ENCODE measurements around the gene DOCK11. TPM values are rescaled to one million over a fixed set of nuclear protein-coding genes. Genes with fewer than 3 reads are reported as not detected.

Gene DOCK11
- total and polyA plus RNA-seq, 2 experiments from 2014 or later: 7.6 to 8.3 TPM

DNA sequence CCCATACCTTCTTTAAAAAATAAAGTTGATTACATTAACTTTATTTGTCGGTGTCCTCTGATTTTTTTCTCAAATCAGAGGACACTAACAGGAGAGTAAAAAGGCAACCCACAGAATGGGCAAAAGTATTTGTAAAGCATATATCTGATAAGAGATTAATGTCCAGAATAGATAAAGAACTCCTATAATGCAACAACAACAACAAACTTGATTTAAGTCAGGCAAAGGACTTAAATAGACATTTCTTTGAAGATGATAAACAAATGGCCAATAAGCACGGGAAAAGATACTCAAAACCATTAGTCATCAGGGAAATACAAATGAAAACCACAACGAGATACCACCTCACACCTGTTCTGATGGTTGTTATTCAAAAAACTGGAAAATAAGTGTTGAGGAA is 28.7 kb downstream of the DOCK11 start:
- TF ChIP-seq, protein P1, sequence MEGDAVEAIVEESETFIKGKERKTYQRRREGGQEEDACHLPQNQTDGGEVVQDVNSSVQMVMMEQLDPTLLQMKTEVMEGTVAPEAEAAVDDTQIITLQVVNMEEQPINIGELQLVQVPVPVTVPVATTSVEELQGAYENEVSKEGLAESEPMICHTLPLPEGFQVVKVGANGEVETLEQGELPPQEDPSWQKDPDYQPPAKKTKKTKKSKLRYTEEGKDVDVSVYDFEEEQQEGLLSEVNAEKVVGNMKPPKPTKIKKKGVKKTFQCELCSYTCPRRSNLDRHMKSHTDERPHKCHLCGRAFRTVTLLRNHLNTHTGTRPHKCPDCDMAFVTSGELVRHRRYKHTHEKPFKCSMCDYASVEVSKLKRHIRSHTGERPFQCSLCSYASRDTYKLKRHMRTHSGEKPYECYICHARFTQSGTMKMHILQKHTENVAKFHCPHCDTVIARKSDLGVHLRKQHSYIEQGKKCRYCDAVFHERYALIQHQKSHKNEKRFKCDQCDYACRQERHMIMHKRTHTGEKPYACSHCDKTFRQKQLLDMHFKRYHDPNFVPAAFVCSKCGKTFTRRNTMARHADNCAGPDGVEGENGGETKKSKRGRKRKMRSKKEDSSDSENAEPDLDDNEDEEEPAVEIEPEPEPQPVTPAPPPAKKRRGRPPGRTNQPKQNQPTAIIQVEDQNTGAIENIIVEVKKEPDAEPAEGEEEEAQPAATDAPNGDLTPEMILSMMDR (IDR thresholded peaks at IDR 0.05; ENCODE audit: poor library complexity): no peak
- TF ChIP-seq EZH2phosphoT487 (IDR thresholded peaks at IDR 0.05; ENCODE audit: low read depth, severe bottlenecking, unreplicated experiment) (no peak), EZH2 (IDR thresholded peaks at IDR 0.05; ENCODE audit: borderline replicate concordance) (no peak)
- no peak overlapping the region for H3K4me2 ChIP-seq
- DNase-seq (ENCODE audit: low spot score): no peak
- no peaks in the 10 kb centered on the region for H3K79me2 ChIP-seq
- no peaks in the 10 kb centered on the region for H3K9me3 ChIP-seq (ENCODE audit: low read depth)
- H3K27me3 ChIP-seq: no peaks in the 10 kb centered on the region
- whole genome bisulfite sequencing (ENCODE audit: low lambda C conversion rate, missing lambda C conversion rate): 55% methylated on average over 3 of the region's 3 CpGs
- no peak overlapping the region for H3K27ac ChIP-seq
- peaks cover 4% of the 10 kb centered on the region for H3K4me1 ChIP-seq (ENCODE audit: insufficient read depth)
- H4K20me1 ChIP-seq (ENCODE audit: insufficient read depth, poor library complexity, severe bottlenecking): no peaks in the 10 kb centered on the region
- H3K36me3 ChIP-seq (replicated peaks; ENCODE audit: insufficient read depth, low read depth): no peaks in the 10 kb centered on the region
- no peak overlapping the region for H3K4me3 ChIP-seq
- H3K9me2 ChIP-seq (replicated peaks; ENCODE audit: insufficient read depth): no peaks in the 10 kb centered on the region
- no peak overlapping the region for H2AFZ ChIP-seq

DNA sequence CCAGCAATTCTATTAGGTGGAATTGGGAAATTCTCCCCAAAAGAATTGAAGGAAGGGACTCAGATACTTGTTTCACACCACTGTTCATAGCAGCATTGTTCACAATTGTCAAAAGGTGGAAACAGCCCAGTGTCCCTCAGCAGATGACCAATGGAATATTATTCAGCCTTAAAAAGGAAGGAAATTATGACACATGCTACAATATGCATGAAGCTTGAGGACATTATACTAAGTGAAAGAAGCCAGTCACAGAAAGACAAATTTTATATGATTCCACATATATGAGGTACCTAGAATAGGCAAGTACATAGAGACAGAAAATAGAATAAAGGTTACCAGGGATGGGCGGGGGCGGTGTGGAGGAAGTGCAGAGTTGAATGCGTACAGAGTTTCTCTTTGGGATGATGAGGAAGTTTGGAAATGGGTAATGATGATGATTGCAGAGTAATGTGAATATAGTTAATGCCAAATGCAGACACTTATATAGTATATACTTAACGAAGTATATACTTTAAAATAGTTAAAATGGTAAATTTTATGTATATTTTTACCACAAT is 29.6 kb downstream of the DOCK11 start:
- no peaks in the 10 kb centered on the region for H4K20me1 ChIP-seq (ENCODE audit: insufficient read depth, poor library complexity, severe bottlenecking)
- TF ChIP-seq EZH2 (IDR thresholded peaks at IDR 0.05; ENCODE audit: borderline replicate concordance): no peak
- TF ChIP-seq, protein P1 (IDR thresholded peaks at IDR 0.05; ENCODE audit: poor library complexity): no peak
- TF ChIP-seq EZH2phosphoT487 (IDR thresholded peaks at IDR 0.05; ENCODE audit: low read depth, severe bottlenecking, unreplicated experiment): no peak
- no peak overlapping the region for H3K4me2 ChIP-seq
- no peaks in the 10 kb centered on the region for H3K9me3 ChIP-seq (ENCODE audit: low read depth)
- H3K36me3 ChIP-seq (replicated peaks; ENCODE audit: insufficient read depth, low read depth): no peaks in the 10 kb centered on the region
- H3K27me3 ChIP-seq: no peaks in the 10 kb centered on the region
- 79% methylated on average over 4 of the region's 4 CpGs for WGBS (ENCODE audit: low lambda C conversion rate, missing lambda C conversion rate)
- H3K9me2 ChIP-seq (replicated peaks; ENCODE audit: insufficient read depth): no peaks in the 10 kb centered on the region
- DNase-seq (ENCODE audit: low spot score): no peak
- H2AFZ ChIP-seq: no peak overlapping the region
- H3K27ac ChIP-seq: no peak overlapping the region
- H3K79me2 ChIP-seq: no peaks in the 10 kb centered on the region
- H3K4me3 ChIP-seq: no peak overlapping the region
- peaks cover 2% of the 10 kb centered on the region for H3K4me1 ChIP-seq (ENCODE audit: insufficient read depth)

DNA sequence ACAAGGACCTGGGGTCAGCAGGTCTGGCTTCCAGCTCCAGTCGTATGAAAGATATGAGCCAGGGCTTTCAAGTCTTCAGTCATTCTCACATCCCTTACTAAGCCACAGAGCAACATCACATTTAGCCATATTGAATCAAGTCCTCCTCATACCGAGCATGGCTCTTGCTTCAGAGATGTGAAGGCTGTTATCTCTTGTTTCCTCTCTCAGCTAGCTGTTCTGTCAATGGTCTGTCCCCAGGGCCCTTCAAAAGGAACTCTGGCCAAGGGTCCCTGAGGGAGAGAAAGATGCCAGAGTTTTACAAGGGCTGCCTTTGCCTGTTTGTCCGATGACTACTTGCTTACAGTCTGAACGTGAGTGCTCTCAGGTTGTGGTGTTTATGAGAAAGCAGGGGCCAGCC is 30.5 kb downstream of the DOCK11 start:
- TF ChIP-seq EZH2 (IDR thresholded peaks at IDR 0.05; ENCODE audit: borderline replicate concordance): no peak
- TF ChIP-seq, protein P1 (IDR thresholded peaks at IDR 0.05; ENCODE audit: poor library complexity): no peak
- TF ChIP-seq EZH2phosphoT487 (IDR thresholded peaks at IDR 0.05; ENCODE audit: low read depth, severe bottlenecking, unreplicated experiment): no peak
- H3K9me3 ChIP-seq (ENCODE audit: low read depth): no peaks in the 10 kb centered on the region
- no peaks in the 10 kb centered on the region for H3K27me3 ChIP-seq
- H3K27ac ChIP-seq: no peak overlapping the region
- no peaks in the 10 kb centered on the region for H3K79me2 ChIP-seq
- H3K4me1 ChIP-seq (ENCODE audit: insufficient read depth): no peaks in the 10 kb centered on the region
- H3K36me3 ChIP-seq (replicated peaks; ENCODE audit: insufficient read depth, low read depth): no peaks in the 10 kb centered on the region
- no peak overlapping the region for H2AFZ ChIP-seq
- WGBS (ENCODE audit: low lambda C conversion rate, missing lambda C conversion rate): 55% methylated on average over 4 of the region's 4 CpGs
- no peak overlapping the region for H3K4me3 ChIP-seq
- no peaks in the 10 kb centered on the region for H3K9me2 ChIP-seq (replicated peaks; ENCODE audit: insufficient read depth)
- no peak for DNase-seq (ENCODE audit: low spot score)
- no peaks in the 10 kb centered on the region for H4K20me1 ChIP-seq (ENCODE audit: insufficient read depth, poor library complexity, severe bottlenecking)
- no peak overlapping the region for H3K4me2 ChIP-seq

Data from hepatocyte (in vitro differentiated cells).